Subcutaneous abdominal adipose tissue (tissue), 5 donors: Measurements from ENCODE around the gene ENGASE.

Experiments
- H3K27ac ChIP-seq: one replicate; pipeline ENCODE4 v1.7.0; 2013; ENCODE audit warnings: low read depth, mild to moderate bottlenecking, inconsistent platforms, low read length, moderate library complexity
- H3K27me3 ChIP-seq, 5 donors: one replicate each; pipeline ENCODE4 v1.7.0; 2013; ENCODE audit warnings: low read length in 5 of 5, inconsistent platforms in 1 of 5; ENCODE audit not compliant: control insufficient read depth in 5 of 5, insufficient read depth in 4 of 5
- H3K36me3 ChIP-seq, 5 donors: one replicate each; pipeline ENCODE4 v1.7.0; 2013; ENCODE audit warnings: low read length in 5 of 5; ENCODE audit not compliant: control insufficient read depth in 5 of 5, insufficient read depth in 5 of 5
- H3K4me1 ChIP-seq, 5 donors: one replicate each; pipeline ENCODE4 v1.7.0; 2013; ENCODE audit warnings: low read length in 5 of 5, mild to moderate bottlenecking in 3 of 5, moderate library complexity in 1 of 5; ENCODE audit not compliant: control insufficient read depth in 5 of 5, insufficient read depth in 5 of 5
- H3K4me3 ChIP-seq, 5 donors: one replicate each; pipeline ENCODE4 v1.7.0; 2013; ENCODE audit warnings: low read length in 5 of 5, low read depth in 1 of 5
- H3K9ac ChIP-seq, 5 donors: one replicate each; pipeline ENCODE4 v1.7.0; 2013; ENCODE audit warnings: low read length in 5 of 5, mild to moderate bottlenecking in 4 of 5, moderate library complexity in 3 of 5
- H3K9me3 ChIP-seq, 5 donors: one replicate each; pipeline ENCODE4 v1.7.0; 2013; ENCODE audit warnings: low read length in 5 of 5; ENCODE audit not compliant: control insufficient read depth in 5 of 5
- donor health status: healthy.
- donor health status: healthy.
- donor health status: healthy.
- donor health status: healthy.
- donor health status: healthy.

Gene ENGASE

DNA sequence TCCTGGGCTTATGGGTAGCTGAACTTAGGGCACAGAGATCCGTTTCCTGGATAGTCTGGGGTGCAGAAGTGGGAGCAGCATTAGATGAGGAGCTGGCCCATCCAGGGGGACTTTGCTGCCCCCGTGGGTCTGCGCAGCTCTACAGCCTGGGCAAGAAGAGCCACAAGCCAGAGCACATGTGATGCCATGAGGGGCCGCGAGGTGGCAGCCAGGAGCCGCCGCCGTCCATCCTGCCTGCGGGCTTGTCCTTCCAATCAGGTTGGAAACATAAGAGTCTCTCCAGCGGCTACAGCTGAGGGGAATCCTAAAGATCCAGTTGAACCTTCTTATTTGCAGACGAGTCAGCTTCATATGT, 28.8 kb upstream of the ENGASE start:
- Histone ChIP-seq H3K27ac (peak overlapping the region; percentile 67), H3K4me1 (peaks cover 12 to 48% (median 42%) of the 10 kb centered on the region in 5 donors), H3K9ac (no peak overlapping the region), H3K36me3 (peaks cover 0 to 44% (median 21%) of the 10 kb centered on the region in 5 donors), H3K4me3 (peak overlapping the region in 2 of 5 donors; percentile 6 to 22), H3K9me3 (no peaks in the 10 kb centered on the region), H3K27me3 (no peaks in the 10 kb centered on the region)

DNA sequence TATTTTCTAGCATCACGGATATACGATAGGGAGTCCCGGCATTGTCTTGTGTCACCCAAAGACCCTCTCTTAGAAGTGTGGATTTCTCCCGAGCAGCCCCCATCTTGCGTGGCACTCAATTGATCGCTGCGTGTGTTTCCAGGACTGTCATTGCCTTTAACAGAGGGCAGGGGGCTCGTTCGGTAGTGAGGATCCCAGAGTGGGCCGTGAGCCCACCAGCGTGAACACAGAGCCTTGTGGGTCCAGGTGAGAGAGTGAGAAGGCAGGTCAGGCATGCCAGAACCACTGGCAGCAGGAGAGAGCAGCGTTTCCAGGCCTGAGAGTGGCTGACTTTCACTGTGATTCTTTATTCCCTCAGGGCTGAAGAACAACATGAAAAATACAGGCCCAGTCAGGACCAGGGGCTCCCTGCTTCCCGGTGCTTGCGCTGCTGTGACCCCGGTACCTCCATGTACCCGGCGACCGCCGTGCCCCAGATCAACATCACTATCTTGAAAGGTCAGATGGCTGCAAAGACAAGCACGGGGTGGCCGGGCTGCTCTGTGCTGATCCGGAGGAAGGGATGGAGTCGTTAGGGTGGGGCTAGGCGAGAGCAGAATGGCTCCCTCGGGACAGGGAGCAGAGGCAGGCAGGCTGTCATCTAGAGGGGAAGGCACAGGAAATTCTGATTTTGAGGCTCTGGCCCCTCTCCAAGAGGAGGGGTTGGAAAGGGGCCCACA, 28.3 kb upstream of the ENGASE start:
- Histone ChIP-seq H3K27me3 (no peaks in the 10 kb centered on the region), H3K27ac (peak overlapping the region; percentile 67), H3K36me3 (peaks cover 0 to 44% (median 21%) of the 10 kb centered on the region in 5 donors), H3K9me3 (no peaks in the 10 kb centered on the region), H3K4me3 (peak overlapping the region in 2 of 5 donors; percentile 6 to 22), H3K4me1 (peaks cover 12 to 48% (median 42%) of the 10 kb centered on the region in 5 donors), H3K9ac (peak overlapping the region in 2 of 5 donors; percentile 14 to 33)

DNA sequence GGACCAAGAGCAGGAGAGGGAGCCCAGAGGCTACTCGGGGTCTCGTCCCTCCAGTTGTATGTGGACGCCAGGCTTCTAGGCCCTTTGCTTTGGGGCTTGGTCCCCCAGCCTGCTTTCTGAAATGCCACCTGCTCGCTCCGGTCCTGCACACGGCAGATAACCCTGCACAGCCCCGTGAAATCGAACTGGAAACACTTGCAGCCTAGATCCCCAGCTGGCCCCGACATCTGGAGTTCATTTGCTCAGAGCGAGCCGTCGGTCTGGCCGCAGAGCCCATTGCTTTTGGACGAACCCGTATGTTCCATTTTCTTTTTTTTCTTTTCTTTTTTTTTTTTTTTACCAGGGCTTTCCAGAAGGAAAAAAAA, 27.7 kb upstream of the ENGASE start:
- Histone ChIP-seq H3K36me3 (peaks cover 0 to 44% (median 21%) of the 10 kb centered on the region in 5 donors), H3K27me3 (no peaks in the 10 kb centered on the region), H3K4me3 (peak overlapping the region in 1 of 5 donors; percentile 6), H3K27ac (peak overlapping the region; percentile 67), H3K4me1 (peaks cover 12 to 47% (median 40%) of the 10 kb centered on the region in 5 donors), H3K9ac (no peak overlapping the region), H3K9me3 (no peaks in the 10 kb centered on the region)

DNA sequence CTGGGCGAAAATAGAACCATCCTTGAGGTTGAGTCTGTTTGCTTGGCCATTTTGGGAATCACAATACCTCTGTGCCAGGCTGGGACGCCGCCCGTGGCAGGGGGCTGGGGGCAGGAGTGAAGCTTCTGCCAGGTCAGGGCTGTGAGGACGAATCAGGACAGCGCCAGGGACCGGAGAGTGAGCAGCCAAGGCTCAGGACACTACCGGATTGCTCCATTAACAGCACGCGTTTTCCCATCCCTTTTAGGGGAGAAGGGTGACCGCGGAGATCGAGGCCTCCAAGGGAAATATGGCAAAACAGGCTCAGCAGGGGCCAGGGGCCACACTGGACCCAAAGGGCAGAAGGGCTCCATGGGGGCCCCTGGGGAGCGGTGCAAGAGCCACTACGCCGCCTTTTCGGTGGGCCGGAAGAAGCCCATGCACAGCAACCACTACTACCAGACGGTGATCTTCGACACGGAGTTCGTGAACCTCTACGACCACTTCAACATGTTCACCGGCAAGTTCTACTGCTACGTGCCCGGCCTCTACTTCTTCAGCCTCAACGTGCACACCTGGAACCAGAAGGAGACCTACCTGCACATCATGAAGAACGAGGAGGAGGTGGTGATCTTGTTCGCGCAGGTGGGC, 27.2 kb upstream of the ENGASE start:
- Histone ChIP-seq H3K36me3 (peaks cover 0 to 44% (median 21%) of the 10 kb centered on the region in 5 donors), H3K4me1 (peaks cover 12 to 42% (median 35%) of the 10 kb centered on the region in 5 donors), H3K9me3 (no peaks in the 10 kb centered on the region), H3K4me3 (peak overlapping the region in 2 of 5 donors; percentile 1 to 30), H3K27me3 (no peaks in the 10 kb centered on the region), H3K9ac (no peak overlapping the region), H3K27ac (peak overlapping the region; percentile 67)

DNA sequence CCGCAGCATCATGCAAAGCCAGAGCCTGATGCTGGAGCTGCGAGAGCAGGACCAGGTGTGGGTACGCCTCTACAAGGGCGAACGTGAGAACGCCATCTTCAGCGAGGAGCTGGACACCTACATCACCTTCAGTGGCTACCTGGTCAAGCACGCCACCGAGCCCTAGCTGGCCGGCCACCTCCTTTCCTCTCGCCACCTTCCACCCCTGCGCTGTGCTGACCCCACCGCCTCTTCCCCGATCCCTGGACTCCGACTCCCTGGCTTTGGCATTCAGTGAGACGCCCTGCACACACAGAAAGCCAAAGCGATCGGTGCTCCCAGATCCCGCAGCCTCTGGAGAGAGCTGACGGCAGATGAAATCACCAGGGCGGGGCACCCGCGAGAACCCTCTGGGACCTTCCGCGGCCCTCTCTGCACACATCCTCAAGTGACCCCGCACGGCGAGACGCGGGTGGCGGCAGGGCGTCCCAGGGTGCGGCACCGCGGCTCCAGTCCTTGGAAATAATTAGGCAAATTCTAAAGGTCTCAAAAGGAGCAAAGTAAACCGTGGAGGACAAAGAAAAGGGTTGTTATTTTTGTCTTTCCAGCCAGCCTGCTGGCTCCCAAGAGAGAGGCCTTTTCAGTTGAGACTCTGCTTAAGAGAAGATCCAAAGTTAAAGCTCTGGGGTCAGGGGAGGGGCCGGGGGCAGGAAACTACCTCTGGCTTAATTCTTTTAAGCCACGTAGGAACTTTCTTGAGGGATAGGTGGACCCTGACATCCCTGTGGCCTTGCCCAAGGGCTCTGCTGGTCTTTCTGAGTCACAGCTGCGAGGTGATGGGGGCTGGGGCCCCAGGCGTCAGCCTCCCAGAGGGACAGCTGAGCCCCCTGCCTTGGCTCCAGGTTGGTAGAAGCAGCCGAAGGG, 26.4 kb upstream of the ENGASE start:
- Histone ChIP-seq H3K4me1 (peaks cover 12 to 43% (median 33%) of the 10 kb centered on the region in 5 donors), H3K27me3 (no peaks in the 10 kb centered on the region), H3K4me3 (peak overlapping the region in 2 of 5 donors; percentile 1 to 30), H3K36me3 (peaks cover 0 to 44% (median 21%) of the 10 kb centered on the region in 5 donors), H3K9ac (no peak overlapping the region), H3K27ac (peak overlapping the region; percentile 67), H3K9me3 (peaks cover 0 to 1% (median 0%) of the 10 kb centered on the region in 5 donors)

DNA sequence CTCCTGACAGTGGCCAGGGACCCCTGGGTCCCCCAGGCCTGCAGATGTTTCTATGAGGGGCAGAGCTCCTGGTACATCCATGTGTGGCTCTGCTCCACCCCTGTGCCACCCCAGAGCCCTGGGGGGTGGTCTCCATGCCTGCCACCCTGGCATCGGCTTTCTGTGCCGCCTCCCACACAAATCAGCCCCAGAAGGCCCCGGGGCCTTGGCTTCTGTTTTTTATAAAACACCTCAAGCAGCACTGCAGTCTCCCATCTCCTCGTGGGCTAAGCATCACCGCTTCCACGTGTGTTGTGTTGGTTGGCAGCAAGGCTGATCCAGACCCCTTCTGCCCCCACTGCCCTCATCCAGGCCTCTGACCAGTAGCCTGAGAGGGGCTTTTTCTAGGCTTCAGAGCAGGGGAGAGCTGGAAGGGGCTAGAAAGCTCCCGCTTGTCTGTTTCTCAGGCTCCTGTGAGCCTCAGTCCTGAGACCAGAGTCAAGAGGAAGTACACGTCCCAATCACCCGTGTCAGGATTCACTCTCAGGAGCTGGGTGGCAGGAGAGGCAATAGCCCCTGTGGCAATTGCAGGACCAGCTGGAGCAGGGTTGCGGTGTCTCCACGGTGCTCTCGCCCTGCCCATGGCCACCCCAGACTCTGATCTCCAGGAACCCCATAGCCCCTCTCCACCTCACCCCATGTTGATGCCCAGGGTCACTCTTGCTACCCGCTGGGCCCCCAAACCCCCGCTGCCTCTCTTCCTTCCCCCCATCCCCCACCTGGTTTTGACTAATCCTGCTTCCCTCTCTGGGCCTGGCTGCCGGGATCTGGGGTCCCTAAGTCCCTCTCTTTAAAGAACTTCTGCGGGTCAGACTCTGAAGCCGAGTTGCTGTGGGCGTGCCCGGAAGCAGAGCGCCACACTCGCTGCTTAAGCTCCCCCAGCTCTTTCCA, 25.5 kb upstream of the ENGASE start:
- H3K27me3 ChIP-seq, result no peaks in the 10 kb centered on the region
- peaks cover 0 to 41% (median 15%) of the 10 kb centered on the region in 5 donors for H3K36me3 ChIP-seq
- peaks cover 12 to 39% (median 28%) of the 10 kb centered on the region in 5 donors for H3K4me1 ChIP-seq
- no peak overlapping the region for H3K9ac ChIP-seq
- H3K4me3 ChIP-seq, result no peak overlapping the region
- peaks cover 0 to 10% (median 3%) of the 10 kb centered on the region in 5 donors for H3K9me3 ChIP-seq
- peak overlapping the region; percentile 67 for H3K27ac ChIP-seq

DNA sequence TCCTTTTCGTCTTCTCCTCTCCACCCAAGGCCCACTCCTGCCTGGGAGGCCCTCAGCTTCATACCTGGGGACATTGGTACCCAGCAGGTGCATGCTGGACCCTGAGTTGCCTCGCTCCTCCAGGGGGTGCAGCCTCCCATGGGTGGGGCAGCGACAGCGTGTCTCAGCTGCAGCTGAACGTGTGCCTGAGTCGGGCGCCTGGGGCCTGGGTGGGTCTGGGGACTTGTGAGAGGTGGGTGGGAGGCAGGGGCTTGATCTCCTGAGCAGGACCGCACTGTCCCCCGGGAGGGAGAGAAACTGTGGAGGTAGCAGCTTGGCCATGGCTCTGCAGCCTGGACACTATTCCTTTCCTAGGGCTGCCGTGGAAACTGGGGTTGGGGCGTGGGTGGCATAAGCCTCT, 24.8 kb upstream of the ENGASE start:
- peaks cover 12 to 39% (median 27%) of the 10 kb centered on the region in 5 donors for H3K4me1 ChIP-seq
- H3K4me3 ChIP-seq, result no peak overlapping the region
- H3K36me3 ChIP-seq, result peaks cover 0 to 34% (median 12%) of the 10 kb centered on the region in 5 donors
- peaks cover 0 to 16% (median 6%) of the 10 kb centered on the region in 5 donors for H3K9me3 ChIP-seq
- no peak overlapping the region for H3K27ac ChIP-seq
- no peaks in the 10 kb centered on the region for H3K27me3 ChIP-seq
- no peak overlapping the region for H3K9ac ChIP-seq

DNA sequence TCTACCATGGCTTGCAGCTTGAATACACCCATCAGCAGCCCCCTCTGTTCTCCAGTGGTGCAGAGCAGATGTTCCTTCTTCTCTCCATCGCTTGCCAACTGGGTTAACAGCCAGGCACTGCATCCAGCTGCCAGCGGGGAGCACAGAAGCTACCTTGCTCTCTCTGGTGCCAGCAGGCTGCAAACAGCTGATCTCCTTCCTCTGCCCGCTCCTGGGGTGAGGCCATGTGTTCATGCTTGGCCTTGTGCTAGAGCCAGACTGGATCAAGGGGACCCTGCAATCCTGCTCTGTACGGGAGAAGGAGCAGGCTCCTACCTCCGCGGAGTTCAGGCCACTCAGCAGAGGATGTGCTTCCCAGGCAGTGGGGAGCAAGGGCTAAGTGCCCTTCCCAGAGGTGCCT, 24.1 kb upstream of the ENGASE start:
- no peaks in the 10 kb centered on the region for H3K27me3 ChIP-seq
- H3K9ac ChIP-seq, result no peak overlapping the region
- no peak overlapping the region for H3K27ac ChIP-seq
- H3K4me3 ChIP-seq, result no peak overlapping the region
- H3K4me1 ChIP-seq, result peaks cover 12 to 38% (median 25%) of the 10 kb centered on the region in 5 donors
- H3K9me3 ChIP-seq, result peaks cover 0 to 16% (median 6%) of the 10 kb centered on the region in 5 donors
- peaks cover 0 to 30% (median 12%) of the 10 kb centered on the region in 5 donors for H3K36me3 ChIP-seq

DNA sequence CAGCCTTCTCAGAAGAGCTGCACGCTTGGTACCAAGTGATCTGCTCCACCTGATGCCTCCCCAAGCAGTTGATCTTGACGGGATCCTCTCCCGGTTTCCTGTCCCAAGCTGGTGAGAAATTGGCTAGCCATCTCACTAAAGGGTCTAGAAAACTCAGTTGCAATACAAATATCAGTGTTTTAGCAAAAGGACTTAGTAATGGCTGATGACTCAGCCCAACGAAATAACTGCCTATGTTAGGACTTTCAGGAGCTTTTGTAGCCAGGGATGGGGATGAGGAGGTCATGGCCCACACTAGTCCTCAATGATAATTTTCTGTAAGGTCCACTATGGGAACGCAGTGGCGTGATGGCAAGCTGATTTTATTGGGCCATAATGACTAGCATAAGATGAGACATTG, 23.3 kb upstream of the ENGASE start:
- no peak overlapping the region for H3K27ac ChIP-seq
- no peak overlapping the region for H3K4me3 ChIP-seq
- H3K27me3 ChIP-seq, result no peaks in the 10 kb centered on the region
- H3K36me3 ChIP-seq, result peaks cover 0 to 30% (median 12%) of the 10 kb centered on the region in 5 donors
- no peak overlapping the region for H3K9ac ChIP-seq
- H3K4me1 ChIP-seq, result peaks cover 8 to 30% (median 18%) of the 10 kb centered on the region in 5 donors
- peaks cover 0 to 16% (median 6%) of the 10 kb centered on the region in 5 donors for H3K9me3 ChIP-seq
